H9 (cell line): Measurements from ENCODE around the gene TERT. TPM values are rescaled to one million over a fixed set of nuclear protein-coding genes. Genes with fewer than 3 reads are reported as not detected.

Experiments used
- DNase-seq: peaks from one replicate; pipeline ENCODE4 v3.0.0-alpha.2; 2017
- H2AFZ ChIP-seq: one replicate; pipeline ENCODE4 v1.6.1; 2013; ENCODE audit warnings: mild to moderate bottlenecking, low read length, control low read depth, moderate library complexity
- H2AK5ac ChIP-seq: 2 replicates; pipeline ENCODE4 v1.6.1; 2013; ENCODE audit warnings: low read length, control low read depth, mixed read lengths; ENCODE audit not compliant: insufficient read length
- H2BK120ac ChIP-seq: one replicate; pipeline ENCODE4 v1.6.1; 2013; ENCODE audit warnings: low read depth, mild to moderate bottlenecking, low read length, control low read depth, inconsistent platforms; ENCODE audit not compliant: poor library complexity, severe bottlenecking
- H2BK12ac ChIP-seq: 2 replicates; pipeline ENCODE4 v1.6.1; 2013; ENCODE audit warnings: low read length, control low read depth, mixed read lengths, low read depth; ENCODE audit not compliant: insufficient read length
- H2BK15ac ChIP-seq: 2 replicates; pipeline ENCODE4 v1.6.1; 2013; ENCODE audit warnings: low read depth, low read length, control low read depth
- H2BK20ac ChIP-seq: one replicate; pipeline ENCODE4 v1.6.1; 2013; ENCODE audit warnings: low read depth, mild to moderate bottlenecking, low read length, control low read depth, inconsistent platforms; ENCODE audit not compliant: poor library complexity, severe bottlenecking
- H2BK5ac ChIP-seq: 2 replicates; pipeline ENCODE4 v1.6.1; 2013; ENCODE audit warnings: low read length, control low read depth, mixed read lengths; ENCODE audit not compliant: insufficient read length
- H3K14ac ChIP-seq: 2 replicates; pipeline ENCODE4 v1.6.1; 2013; ENCODE audit warnings: low read length, control low read depth; ENCODE audit not compliant: insufficient read depth
- H3K18ac ChIP-seq: 2 replicates; pipeline ENCODE4 v1.6.1; 2013; ENCODE audit warnings: low read depth, mild to moderate bottlenecking, mixed read lengths, low read length, control low read depth; ENCODE audit not compliant: insufficient read length
- H3K23ac ChIP-seq: 2 replicates; pipeline ENCODE4 v1.6.1; 2013; ENCODE audit warnings: low read length, control low read depth, mixed read lengths, low read depth; ENCODE audit not compliant: insufficient read length
- H3K23me2 ChIP-seq: 2 replicates; pipeline ENCODE4 v1.6.1; 2013; ENCODE audit warnings: low read depth, mild to moderate bottlenecking, mixed read lengths, low read length, control low read depth; ENCODE audit not compliant: insufficient read length, poor library complexity, severe bottlenecking
- H3K27ac ChIP-seq: 2 replicates; pipeline ENCODE4 v1.5.1; 2013; ENCODE audit warnings: low read length, control low read depth, mixed read lengths, low read depth; ENCODE audit not compliant: insufficient read length
- H3K27me3 ChIP-seq: 2 replicates; pipeline ENCODE4 v1.6.1; 2013; ENCODE audit warnings: low read length, control low read depth, inconsistent platforms; ENCODE audit not compliant: insufficient read depth
- H3K4ac ChIP-seq: 2 replicates; pipeline ENCODE4 v1.6.1; 2013; ENCODE audit warnings: low read depth, mild to moderate bottlenecking, control low read depth, inconsistent platforms, low read length, moderate library complexity
- H3K4me1 ChIP-seq: 2 replicates; pipeline ENCODE4 v1.6.1; 2013; ENCODE audit warnings: low read length, control low read depth, inconsistent platforms; ENCODE audit not compliant: insufficient read depth
- H3K4me2 ChIP-seq: 2 replicates; pipeline ENCODE4 v1.6.1; 2013; ENCODE audit warnings: low read length, control low read depth, mixed read lengths; ENCODE audit not compliant: insufficient read length, insufficient read depth
- H3K56ac ChIP-seq: 2 replicates; pipeline ENCODE4 v1.6.1; 2013; ENCODE audit warnings: low read depth, mild to moderate bottlenecking, mixed read lengths, low read length, control low read depth; ENCODE audit not compliant: insufficient read length
- H3K79me1 ChIP-seq: 2 replicates; pipeline ENCODE4 v1.6.1; 2013; ENCODE audit warnings: low read depth, mild to moderate bottlenecking, moderate library complexity, low read length, control low read depth, inconsistent platforms; ENCODE audit not compliant: insufficient read depth, poor library complexity, severe bottlenecking
- H3K79me2 ChIP-seq: 2 replicates; pipeline ENCODE4 v1.6.1; 2013; ENCODE audit warnings: low read length, control low read depth, inconsistent platforms; ENCODE audit not compliant: insufficient read depth
- H3K9ac ChIP-seq: 2 replicates; pipeline ENCODE4 v1.6.1; 2013; ENCODE audit warnings: low read length, control low read depth, mixed read lengths; ENCODE audit not compliant: insufficient read length; ENCODE audit errors: extremely low read depth
- H3K9me3 ChIP-seq: one replicate; pipeline ENCODE4 v1.6.1; 2013; ENCODE audit warnings: low read depth, low read length, inconsistent platforms; ENCODE audit not compliant: control insufficient read depth
- H3T11ph ChIP-seq: one replicate; pipeline ENCODE4 v1.6.1; 2013; ENCODE audit warnings: mild to moderate bottlenecking, low read length, control low read depth, inconsistent platforms
- H4K20me1 ChIP-seq: one replicate; pipeline ENCODE4 v1.6.1; 2013; ENCODE audit not compliant: control insufficient read depth, insufficient read length, insufficient read depth
- H4K5ac ChIP-seq: 2 replicates; pipeline ENCODE4 v1.6.1; 2013; ENCODE audit warnings: low read depth, mild to moderate bottlenecking, mixed read lengths, low read length, control low read depth; ENCODE audit not compliant: insufficient read length
- H4K8ac ChIP-seq: replicated peaks from 2 replicates; pipeline ENCODE4 v1.6.1; 2013; ENCODE audit warnings: low read length, control low read depth, mixed read lengths, low read depth; ENCODE audit not compliant: insufficient read length
- H4K91ac ChIP-seq: 2 replicates; pipeline ENCODE4 v1.6.1; 2013; ENCODE audit warnings: low read depth, mild to moderate bottlenecking, moderate library complexity, mixed read lengths, low read length, control low read depth; ENCODE audit not compliant: insufficient read length
- H3K27ac Mint-ChIP-seq, 3 experiments: 2 replicates in 2 of 3; 3 replicates in 1 of 3; pipeline ENCODE4 v1.8.0; 2020 to 2021; ENCODE audit warnings: mixed read lengths in 3 of 3, mild to moderate bottlenecking in 1 of 3, moderate library complexity in 1 of 3
- H3K27me3 Mint-ChIP-seq: 2 replicates; pipeline ENCODE4 v1.8.0; 2021; ENCODE audit warnings: low read depth, mild to moderate bottlenecking, moderate library complexity, mixed read lengths
- H3K36me3 Mint-ChIP-seq, 3 experiments: 2 replicates in 2 of 3; 3 replicates in 1 of 3; pipeline ENCODE4 v1.8.0; 2020 to 2021; ENCODE audit warnings: low read depth in 3 of 3, mixed read lengths in 3 of 3; ENCODE audit not compliant: insufficient read depth in 1 of 3
- H3K4me1 Mint-ChIP-seq, 2 experiments: 2 replicates each; pipeline ENCODE4 v1.8.0; 2020; ENCODE audit warnings: mixed read lengths in 2 of 2
- H3K4me3 Mint-ChIP-seq, 2 experiments: 2 replicates in 1 of 2; 3 replicates in 1 of 2; pipeline ENCODE4 v1.8.0; 2020 to 2021; ENCODE audit warnings: mild to moderate bottlenecking in 2 of 2, mixed read lengths in 2 of 2, moderate library complexity in 1 of 2
- H3K9me3 Mint-ChIP-seq, 2 experiments: 2 replicates in 1 of 2; 3 replicates in 1 of 2; pipeline ENCODE4 v1.8.0; 2020; ENCODE audit warnings: mild to moderate bottlenecking in 2 of 2, mixed read lengths in 2 of 2, moderate library complexity in 1 of 2
- WGBS: extraction: QIAGEN DNeasy Blood & Tissue Kit; methylation state at CpG from one replicate; pipeline ENCODE4 v1.1.7; 2013; ENCODE audit warnings: missing lambda C conversion rate, low lambda C conversion rate, mixed read lengths; ENCODE audit not compliant: insufficient read length; ENCODE audit errors: extremely low coverage; 5-methylcytosine and 5-hydroxymethylcytosine counted together
- total RNA-seq: library from RNA; stranded (reverse); gene quantifications from 2 replicates; pipeline ENCODE4 v1.2.1, GENCODE V29; 2021
- TF ChIP-seq, protein P1 (sequence below): fragments of 200-600 bp; sonication (generic); conservative IDR thresholded peaks from 3 replicates; pipeline ENCODE4 v1.8.0; 2021; ENCODE audit warnings: antibody characterized with exemption, mild to moderate bottlenecking

The TERT gene
- total RNA-seq, 1 experiment from 2014 or later, result 15.5 TPM

DNA sequence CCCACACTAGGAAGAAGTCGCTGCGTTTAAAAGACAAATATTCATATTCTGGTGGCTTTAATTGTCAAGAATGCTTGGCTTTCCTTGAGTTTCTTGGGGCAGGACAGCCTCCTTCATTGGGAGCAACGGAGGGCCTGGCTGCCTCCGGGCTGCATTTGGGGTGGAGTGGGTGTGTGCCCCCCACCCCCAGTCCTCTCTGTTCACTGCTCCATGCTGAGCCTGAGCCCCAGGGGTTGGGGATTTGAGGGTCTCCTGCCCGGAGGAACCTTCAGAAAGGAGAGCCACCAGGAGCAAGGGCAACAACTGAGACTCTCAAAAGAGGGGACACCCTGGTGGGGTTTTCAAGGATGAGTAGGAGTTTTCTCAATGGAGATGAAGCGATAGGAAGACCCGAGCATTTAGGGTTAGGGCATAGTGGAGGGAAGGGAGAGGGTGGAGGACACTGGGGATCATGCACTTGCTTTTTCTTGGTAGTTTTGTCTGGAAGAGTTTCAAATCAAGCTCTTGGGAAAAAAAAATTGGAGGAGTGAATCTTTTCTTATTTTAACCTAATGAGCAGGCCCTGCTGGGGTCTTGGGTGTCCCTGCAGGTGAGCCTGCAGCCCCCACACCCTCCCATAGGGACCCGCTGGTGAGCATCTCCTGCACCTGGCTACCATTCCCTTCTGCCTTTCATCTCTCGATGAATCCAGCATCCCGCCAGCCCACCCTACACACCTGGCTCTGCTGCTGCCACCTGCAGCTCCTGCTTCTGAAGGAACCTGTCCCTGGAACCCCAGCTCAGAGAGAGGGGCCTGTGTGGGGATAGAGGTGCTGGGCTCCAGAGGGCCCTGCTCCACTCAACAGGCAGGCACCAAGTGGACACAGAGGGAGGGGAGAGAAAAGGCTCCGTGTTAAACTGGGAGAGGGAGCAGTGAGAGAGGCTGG is 89.3 kb downstream of the TERT start:
- Histone ChIP-seq H2AFZ (no peak overlapping the region), H3K9ac (no peak overlapping the region), H2AK5ac (no peak overlapping the region), H3K27ac (no peak overlapping the region), H4K20me1 (no peaks in the 10 kb centered on the region), H3K27me3 (no peaks in the 10 kb centered on the region), H3K9me3 (no peaks in the 10 kb centered on the region), H2BK120ac (no peak overlapping the region), H3K23ac (no peak overlapping the region), H4K91ac (no peak overlapping the region), H2BK20ac (no peak overlapping the region), H3K79me1 (no peaks in the 10 kb centered on the region), H3K18ac (no peak overlapping the region), H3K4me2 (no peak overlapping the region), H2BK5ac (no peak overlapping the region), H2BK15ac (no peak overlapping the region), H4K5ac (no peak overlapping the region), H3K23me2 (no peaks in the 10 kb centered on the region), H3K14ac (no peak overlapping the region; the same call in 1 of the 2 replicates), H3K79me2 (no peaks in the 10 kb centered on the region), H3K56ac (no peak overlapping the region), H2BK12ac (no peak overlapping the region), H3K4ac (no peak overlapping the region), H4K8ac (no peak overlapping the region), H3T11ph (no peak overlapping the region), H3K4me1 (no peaks in the 10 kb centered on the region)
- Mint-ChIP-seq H3K4me1 (peaks cover 9 to 16% of the 10 kb centered on the region in 2 experiments), H3K4me3 (peak overlapping the region in 1 of 2 experiments; percentile 43; a peak in 2 of 5 replicates), H3K27ac (peak overlapping the region in 2 of 3 experiments; percentile 16 to 44; a peak in 2 of 7 replicates), H3K36me3 (no peaks in the 10 kb centered on the region), H3K27me3 (peaks cover 8% of the 10 kb centered on the region), H3K9me3 (no peaks in the 10 kb centered on the region)
- DNase-seq, result no peak
- TF ChIP-seq, protein P1, sequence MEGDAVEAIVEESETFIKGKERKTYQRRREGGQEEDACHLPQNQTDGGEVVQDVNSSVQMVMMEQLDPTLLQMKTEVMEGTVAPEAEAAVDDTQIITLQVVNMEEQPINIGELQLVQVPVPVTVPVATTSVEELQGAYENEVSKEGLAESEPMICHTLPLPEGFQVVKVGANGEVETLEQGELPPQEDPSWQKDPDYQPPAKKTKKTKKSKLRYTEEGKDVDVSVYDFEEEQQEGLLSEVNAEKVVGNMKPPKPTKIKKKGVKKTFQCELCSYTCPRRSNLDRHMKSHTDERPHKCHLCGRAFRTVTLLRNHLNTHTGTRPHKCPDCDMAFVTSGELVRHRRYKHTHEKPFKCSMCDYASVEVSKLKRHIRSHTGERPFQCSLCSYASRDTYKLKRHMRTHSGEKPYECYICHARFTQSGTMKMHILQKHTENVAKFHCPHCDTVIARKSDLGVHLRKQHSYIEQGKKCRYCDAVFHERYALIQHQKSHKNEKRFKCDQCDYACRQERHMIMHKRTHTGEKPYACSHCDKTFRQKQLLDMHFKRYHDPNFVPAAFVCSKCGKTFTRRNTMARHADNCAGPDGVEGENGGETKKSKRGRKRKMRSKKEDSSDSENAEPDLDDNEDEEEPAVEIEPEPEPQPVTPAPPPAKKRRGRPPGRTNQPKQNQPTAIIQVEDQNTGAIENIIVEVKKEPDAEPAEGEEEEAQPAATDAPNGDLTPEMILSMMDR, result no peak
- WGBS, result no CpG with 5 or more reads among the region's 11 CpGs
